Measurements from ENCODE around the gene ZNF701. TPM values are rescaled to one million over a fixed set of nuclear protein-coding genes. Genes with fewer than 3 reads are reported as not detected.

Gene ZNF701
- total and polyA plus RNA-seq, 2 experiments from 2014 or later = 8.5 to 24.7 TPM

DNA sequence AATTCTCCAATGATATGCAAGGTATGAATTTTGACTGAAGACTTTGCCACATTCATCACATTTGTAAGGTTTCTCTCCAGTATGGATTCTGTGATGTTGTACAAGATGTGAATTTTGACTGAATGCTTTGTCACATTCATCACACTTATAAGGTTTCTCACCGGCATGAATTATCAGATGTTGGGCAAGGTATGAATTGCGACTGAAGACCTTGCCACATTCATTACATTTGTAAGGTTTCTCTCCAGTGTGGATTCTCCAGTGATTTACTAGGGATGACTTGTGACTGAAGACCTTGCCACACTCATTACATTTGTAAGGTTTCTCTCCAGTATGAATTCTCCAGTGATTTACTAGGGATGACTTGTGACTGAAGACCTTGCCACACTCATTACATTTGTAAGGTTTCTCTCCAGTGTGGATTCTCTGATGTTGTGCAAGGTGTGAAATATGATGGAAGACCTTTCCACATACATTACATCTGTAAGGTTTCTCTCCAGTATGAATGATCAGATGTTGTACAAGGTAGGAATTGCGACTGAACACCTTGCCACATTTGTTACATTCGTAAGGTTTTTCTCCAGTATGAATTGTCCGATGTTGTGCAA lies 43.3 kb downstream of the ZNF701 start:
- no peaks in the 10 kb centered on the region for H3K4me1 ChIP-seq (ENCODE audit: insufficient read depth)
- no peaks in the 10 kb centered on the region for H3K9me2 ChIP-seq (ENCODE audit: insufficient read depth)
- H3K4me3 Mint-ChIP-seq = no peak overlapping the region
- ATAC-seq = no peak
- peaks cover 76% of the 10 kb centered on the region for H3K36me3 Mint-ChIP-seq (ENCODE audit: low read depth)
- peaks cover 10% of the 10 kb centered on the region for H4K20me1 ChIP-seq (replicated peaks; ENCODE audit: insufficient read depth)
- TF ChIP-seq NANOG (IDR thresholded peaks at IDR 0.05; ENCODE audit: borderline replicate concordance) = no peak
- TF ChIP-seq, protein P1, sequence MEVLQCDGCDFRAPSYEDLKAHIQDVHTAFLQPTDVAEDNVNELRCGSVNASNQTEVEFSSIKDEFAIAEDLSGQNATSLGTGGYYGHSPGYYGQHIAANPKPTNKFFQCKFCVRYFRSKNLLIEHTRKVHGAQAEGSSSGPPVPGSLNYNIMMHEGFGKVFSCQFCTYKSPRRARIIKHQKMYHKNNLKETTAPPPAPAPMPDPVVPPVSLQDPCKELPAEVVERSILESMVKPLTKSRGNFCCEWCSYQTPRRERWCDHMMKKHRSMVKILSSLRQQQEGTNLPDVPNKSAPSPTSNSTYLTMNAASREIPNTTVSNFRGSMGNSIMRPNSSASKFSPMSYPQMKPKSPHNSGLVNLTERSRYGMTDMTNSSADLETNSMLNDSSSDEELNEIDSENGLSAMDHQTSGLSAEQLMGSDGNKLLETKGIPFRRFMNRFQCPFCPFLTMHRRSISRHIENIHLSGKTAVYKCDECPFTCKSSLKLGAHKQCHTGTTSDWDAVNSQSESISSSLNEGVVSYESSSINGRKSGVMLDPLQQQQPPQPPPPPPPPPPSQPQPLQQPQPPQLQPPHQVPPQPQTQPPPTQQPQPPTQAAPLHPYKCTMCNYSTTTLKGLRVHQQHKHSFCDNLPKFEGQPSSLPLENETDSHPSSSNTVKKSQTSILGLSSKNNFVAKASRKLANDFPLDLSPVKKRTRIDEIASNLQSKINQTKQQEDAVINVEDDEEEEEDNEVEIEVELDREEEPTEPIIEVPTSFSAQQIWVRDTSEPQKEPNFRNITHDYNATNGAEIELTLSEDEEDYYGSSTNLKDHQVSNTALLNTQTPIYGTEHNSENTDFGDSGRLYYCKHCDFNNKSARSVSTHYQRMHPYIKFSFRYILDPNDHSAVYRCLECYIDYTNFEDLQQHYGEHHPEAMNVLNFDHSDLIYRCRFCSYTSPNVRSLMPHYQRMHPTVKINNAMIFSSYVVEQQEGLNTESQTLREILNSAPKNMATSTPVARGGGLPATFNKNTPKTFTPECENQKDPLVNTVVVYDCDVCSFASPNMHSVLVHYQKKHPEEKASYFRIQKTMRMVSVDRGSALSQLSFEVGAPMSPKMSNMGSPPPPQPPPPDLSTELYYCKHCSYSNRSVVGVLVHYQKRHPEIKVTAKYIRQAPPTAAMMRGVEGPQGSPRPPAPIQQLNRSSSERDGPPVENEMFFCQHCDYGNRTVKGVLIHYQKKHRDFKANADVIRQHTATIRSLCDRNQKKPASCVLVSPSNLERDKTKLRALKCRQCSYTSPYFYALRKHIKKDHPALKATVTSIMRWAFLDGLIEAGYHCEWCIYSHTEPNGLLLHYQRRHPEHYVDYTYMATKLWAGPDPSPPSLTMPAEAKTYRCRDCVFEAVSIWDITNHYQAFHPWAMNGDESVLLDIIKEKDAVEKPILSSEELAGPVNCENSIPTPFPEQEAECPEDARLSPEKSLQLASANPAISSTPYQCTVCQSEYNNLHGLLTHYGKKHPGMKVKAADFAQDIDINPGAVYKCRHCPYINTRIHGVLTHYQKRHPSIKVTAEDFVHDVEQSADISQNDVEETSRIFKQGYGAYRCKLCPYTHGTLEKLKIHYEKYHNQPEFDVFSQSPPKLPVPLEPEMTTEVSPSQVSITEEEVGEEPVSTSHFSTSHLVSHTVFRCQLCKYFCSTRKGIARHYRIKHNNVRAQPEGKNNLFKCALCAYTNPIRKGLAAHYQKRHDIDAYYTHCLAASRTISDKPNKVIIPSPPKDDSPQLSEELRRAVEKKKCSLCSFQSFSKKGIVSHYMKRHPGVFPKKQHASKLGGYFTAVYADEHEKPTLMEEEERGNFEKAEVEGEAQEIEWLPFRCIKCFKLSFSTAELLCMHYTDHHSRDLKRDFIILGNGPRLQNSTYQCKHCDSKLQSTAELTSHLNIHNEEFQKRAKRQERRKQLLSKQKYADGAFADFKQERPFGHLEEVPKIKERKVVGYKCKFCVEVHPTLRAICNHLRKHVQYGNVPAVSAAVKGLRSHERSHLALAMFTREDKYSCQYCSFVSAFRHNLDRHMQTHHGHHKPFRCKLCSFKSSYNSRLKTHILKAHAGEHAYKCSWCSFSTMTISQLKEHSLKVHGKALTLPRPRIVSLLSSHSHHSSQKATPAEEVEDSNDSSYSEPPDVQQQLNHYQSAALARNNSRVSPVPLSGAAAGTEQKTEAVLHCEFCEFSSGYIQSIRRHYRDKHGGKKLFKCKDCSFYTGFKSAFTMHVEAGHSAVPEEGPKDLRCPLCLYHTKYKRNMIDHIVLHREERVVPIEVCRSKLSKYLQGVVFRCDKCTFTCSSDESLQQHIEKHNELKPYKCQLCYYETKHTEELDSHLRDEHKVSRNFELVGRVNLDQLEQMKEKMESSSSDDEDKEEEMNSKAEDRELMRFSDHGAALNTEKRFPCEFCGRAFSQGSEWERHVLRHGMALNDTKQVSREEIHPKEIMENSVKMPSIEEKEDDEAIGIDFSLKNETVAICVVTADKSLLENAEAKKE (CRISPR knock-in tag; IDR thresholded peaks at IDR 0.05) = no peak
- TF ChIP-seq CREB1 (CRISPR knock-in tag; IDR thresholded peaks at IDR 0.05; ENCODE audit: low read depth) = no peak
- TF ChIP-seq ZNF114 (CRISPR knock-in tag; IDR thresholded peaks at IDR 0.05) = no peak
- no peak for TF ChIP-seq ZNF331 (CRISPR knock-in tag; IDR thresholded peaks at IDR 0.05; ENCODE audit: low read depth)
- TF ChIP-seq, protein P2, sequence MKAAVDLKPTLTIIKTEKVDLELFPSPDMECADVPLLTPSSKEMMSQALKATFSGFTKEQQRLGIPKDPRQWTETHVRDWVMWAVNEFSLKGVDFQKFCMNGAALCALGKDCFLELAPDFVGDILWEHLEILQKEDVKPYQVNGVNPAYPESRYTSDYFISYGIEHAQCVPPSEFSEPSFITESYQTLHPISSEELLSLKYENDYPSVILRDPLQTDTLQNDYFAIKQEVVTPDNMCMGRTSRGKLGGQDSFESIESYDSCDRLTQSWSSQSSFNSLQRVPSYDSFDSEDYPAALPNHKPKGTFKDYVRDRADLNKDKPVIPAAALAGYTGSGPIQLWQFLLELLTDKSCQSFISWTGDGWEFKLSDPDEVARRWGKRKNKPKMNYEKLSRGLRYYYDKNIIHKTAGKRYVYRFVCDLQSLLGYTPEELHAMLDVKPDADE (IDR thresholded peaks at IDR 0.05) = no peak
- no peak for TF ChIP-seq EZH2phosphoT487 (IDR thresholded peaks at IDR 0.05; ENCODE audit: unreplicated experiment)
- TF ChIP-seq, protein P3, sequence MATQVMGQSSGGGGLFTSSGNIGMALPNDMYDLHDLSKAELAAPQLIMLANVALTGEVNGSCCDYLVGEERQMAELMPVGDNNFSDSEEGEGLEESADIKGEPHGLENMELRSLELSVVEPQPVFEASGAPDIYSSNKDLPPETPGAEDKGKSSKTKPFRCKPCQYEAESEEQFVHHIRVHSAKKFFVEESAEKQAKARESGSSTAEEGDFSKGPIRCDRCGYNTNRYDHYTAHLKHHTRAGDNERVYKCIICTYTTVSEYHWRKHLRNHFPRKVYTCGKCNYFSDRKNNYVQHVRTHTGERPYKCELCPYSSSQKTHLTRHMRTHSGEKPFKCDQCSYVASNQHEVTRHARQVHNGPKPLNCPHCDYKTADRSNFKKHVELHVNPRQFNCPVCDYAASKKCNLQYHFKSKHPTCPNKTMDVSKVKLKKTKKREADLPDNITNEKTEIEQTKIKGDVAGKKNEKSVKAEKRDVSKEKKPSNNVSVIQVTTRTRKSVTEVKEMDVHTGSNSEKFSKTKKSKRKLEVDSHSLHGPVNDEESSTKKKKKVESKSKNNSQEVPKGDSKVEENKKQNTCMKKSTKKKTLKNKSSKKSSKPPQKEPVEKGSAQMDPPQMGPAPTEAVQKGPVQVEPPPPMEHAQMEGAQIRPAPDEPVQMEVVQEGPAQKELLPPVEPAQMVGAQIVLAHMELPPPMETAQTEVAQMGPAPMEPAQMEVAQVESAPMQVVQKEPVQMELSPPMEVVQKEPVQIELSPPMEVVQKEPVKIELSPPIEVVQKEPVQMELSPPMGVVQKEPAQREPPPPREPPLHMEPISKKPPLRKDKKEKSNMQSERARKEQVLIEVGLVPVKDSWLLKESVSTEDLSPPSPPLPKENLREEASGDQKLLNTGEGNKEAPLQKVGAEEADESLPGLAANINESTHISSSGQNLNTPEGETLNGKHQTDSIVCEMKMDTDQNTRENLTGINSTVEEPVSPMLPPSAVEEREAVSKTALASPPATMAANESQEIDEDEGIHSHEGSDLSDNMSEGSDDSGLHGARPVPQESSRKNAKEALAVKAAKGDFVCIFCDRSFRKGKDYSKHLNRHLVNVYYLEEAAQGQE (IDR thresholded peaks at IDR 0.05; ENCODE audit: unreplicated experiment) = no peak
- no peaks in the 10 kb centered on the region for H3K4me1 Mint-ChIP-seq
- H3K27me3 ChIP-seq (ENCODE audit: insufficient read depth) = no peaks in the 10 kb centered on the region
- H3K4me3 ChIP-seq = no peak overlapping the region
- peaks cover 27% of the 10 kb centered on the region for H3K79me2 ChIP-seq (replicated peaks; ENCODE audit: insufficient read depth)
- no peak overlapping the region for H3K4me2 ChIP-seq
- no peak overlapping the region for H3K27ac ChIP-seq (ENCODE audit: low read depth)
- H3F3A ChIP-seq (replicated peaks; ENCODE audit: low read depth) = no peaks in the 10 kb centered on the region
- no peaks in the 10 kb centered on the region for H3K27me3 Mint-ChIP-seq (ENCODE audit: insufficient read depth, low read depth, poor library complexity)
- no peak overlapping the region for H3K27ac Mint-ChIP-seq
- H3K9me3 Mint-ChIP-seq = peaks cover 44% of the 10 kb centered on the region
- H3K36me3 ChIP-seq (ENCODE audit: insufficient read depth) = peaks cover 18% of the 10 kb centered on the region
- no peak overlapping the region for H2AFZ ChIP-seq
- DNase-seq (ENCODE audit: low spot score) = no peak

All from GM23338 (cell line).